Suppressor macrophage treated with lipopolysaccharide for 1 hour (primary cell): ENCODE results near the gene PRKCI.
A peak's percentile ranks its signal among the peaks of the same experiment; 100 is the strongest.
"Not testable (repeated sequence)": the region's sequence is repeated elsewhere in the genome, so short reads cannot be mapped to it uniquely, and the experiment has no call there.

Experiments
- DNase-seq, 3 donors: peaks; one replicate each; pipeline ENCODE4 v3.0.0-alpha.2; 2020 to 2022

Gene PRKCI

GRCh38 chr3:170225166-170225565, 2.9 kb downstream of the PRKCI start:
- DNase-seq = no peak

- DNase-seq = no peak
Measured at GRCh38 chr3:170226426-170226960, 4.3 kb downstream of the PRKCI start.

- DNase-seq = no peak
Measured at GRCh38 chr3:170228093-170228766, 6.0 kb downstream of the PRKCI start.

- no peak for DNase-seq
Measured at GRCh38 chr3:170232266-170232665, 10.0 kb downstream of the PRKCI start.

GRCh38 chr3:170233530-170233929, 11.3 kb downstream of the PRKCI start:
- DNase-seq = peak in 2 of 3 donors; percentile 22 to 27

GRCh38 chr3:170240142-170240541, 17.9 kb downstream of the PRKCI start:
- DNase-seq = no peak

GRCh38 chr3:170240671-170241070, 18.4 kb downstream of the PRKCI start:
- no peak for DNase-seq

GRCh38 chr3:170244576-170244975, 22.4 kb downstream of the PRKCI start:
- no peak for DNase-seq

GRCh38 chr3:170247875-170248274, 25.7 kb downstream of the PRKCI start:
- DNase-seq = no peak

- DNase-seq = no peak
Measured at GRCh38 chr3:170256597-170256996, 34.4 kb downstream of the PRKCI start.

- no peak for DNase-seq
Measured at GRCh38 chr3:170257145-170257544, 34.9 kb downstream of the PRKCI start.

- DNase-seq = no peak
Measured at GRCh38 chr3:170258105-170258487, 35.9 kb downstream of the PRKCI start.

- DNase-seq = no peak
Measured at GRCh38 chr3:170259907-170260306, 37.7 kb downstream of the PRKCI start.

GRCh38 chr3:170267793-170268192, 45.6 kb downstream of the PRKCI start:
- no peak for DNase-seq

- not testable (repeated sequence) for DNase-seq
Measured at GRCh38 chr3:170269673-170270254, 47.5 kb downstream of the PRKCI start.

- no peak for DNase-seq
Measured at GRCh38 chr3:170270282-170270881, 48.2 kb downstream of the PRKCI start.

GRCh38 chr3:170274641-170275040, 52.4 kb downstream of the PRKCI start:
- DNase-seq = no peak

- DNase-seq = no peak
Measured at GRCh38 chr3:170275832-170276231, 53.6 kb downstream of the PRKCI start.

GRCh38 chr3:170277311-170277710, 55.1 kb downstream of the PRKCI start:
- not testable (repeated sequence) for DNase-seq

- no peak for DNase-seq
Measured at GRCh38 chr3:170277833-170278580, 55.8 kb downstream of the PRKCI start.

GRCh38 chr3:170278627-170279026, 56.4 kb downstream of the PRKCI start:
- DNase-seq = no peak

- no peak for DNase-seq
Measured at GRCh38 chr3:170290194-170290593, 68.0 kb downstream of the PRKCI start.

GRCh38 chr3:170295586-170295985, 73.4 kb downstream of the PRKCI start:
- no peak for DNase-seq
